Ovary (tissue), 9 donors: ENCODE data around the gene TMEM37. TPM values are rescaled to one million over a fixed set of nuclear protein-coding genes. Genes with fewer than 3 reads are reported as not detected.

Experiments used
- DNase-seq, 5 donors: peaks; one replicate each; pipeline ENCODE4 v3.0.0-alpha.2; 2019 to 2020
- H3K27ac ChIP-seq, 2 donors: fragments of 200-600 bp; one replicate each; pipeline versions ENCODE4 v1.5.1 to v1.8.0; 2019 to 2022
- H3K27me3 ChIP-seq: fragments of 200-600 bp; one replicate; pipeline ENCODE4 v1.8.0; 2022
- H3K36me3 ChIP-seq: fragments of 200-600 bp; sonication (generic); one replicate; pipeline ENCODE4 v1.5.1; 2019
- H3K4me1 ChIP-seq: one replicate; pipeline ENCODE4 v1.8.1; 2013; ENCODE audit warnings: mild to moderate bottlenecking, moderate library complexity; ENCODE audit not compliant: insufficient read depth
- H3K4me3 ChIP-seq: fragments of 200-600 bp; sonication (generic); one replicate; pipeline ENCODE4 v1.5.1; 2017
- H3K9me3 ChIP-seq, 2 donors: fragments of 200-600 bp in 1 of 2; sonication (generic) in 1 of 2; one replicate each; pipeline versions ENCODE4 v1.5.1 to v1.8.1; 2013 to 2019; ENCODE audit warnings: mild to moderate bottlenecking in 1 of 2, moderate library complexity in 1 of 2
- EP300 ChIP-seq: sonication (generic); formaldehyde crosslinking; IDR thresholded peaks from one replicate; pipeline ENCODE4 v1.6.1; 2017; ENCODE audit warnings: antibody characterized with exemption
- POLR2A ChIP-seq: fragments of 450-650 bp; IDR thresholded peaks from one replicate; pipeline ENCODE4 v1.6.1; 2017; ENCODE audit warnings: antibody characterized with exemption, mild to moderate bottlenecking, moderate library complexity
- WGBS, 3 donors: extraction: QIAGEN DNeasy Blood & Tissue Kit in 1 of 3; methylation state at CpG; one replicate each; pipeline versions ENCODE4 v1.1.5 to v1.1.7; 2013 to 2017; 5-methylcytosine and 5-hydroxymethylcytosine counted together
- intact Hi-C, 4 donors: fragments of 100-400 bp; cut with DNase I; formaldehyde crosslinking; loops; one replicate each; pipeline versions ENCODE4 v1.11.0 to v1.15.1; 2022 to 2023
- polyA plus RNA-seq, 2 donors: library from polyadenylated mRNA; stranded (reverse); fragments of 200-250 nt in 1 of 2; fragments of 350-450 nt in 1 of 2; fragmentation: Illumina TruSeq in 1 of 2; extraction: RNeasy Lipid Tissue Mini Kit (QIAGEN cat#74804) in 1 of 2; gene quantifications; one replicate each; pipeline ENCODE4 v1.2.3, GENCODE V29; 2013 to 2014
- total RNA-seq, 7 donors: library from RNA; depleted of rRNA in 2 of 7; stranded (reverse); fragments of >200 nt in 2 of 7; fragmentation: NEBNext Ultra II Directional in 3 of 7; extraction: Animal tissue kit (Norgen Biotek cat#: 25700) in 3 of 7; gene quantifications; one replicate each; pipeline versions ENCODE4 v1.1.0 to v1.2.4, GENCODE V29; 2016 to 2023
- TF ChIP-seq, protein P1 (sequence below), 3 donors: fragments of 450-650 bp in 2 of 3; fragments of 200-600 bp in 1 of 3; IDR thresholded peaks; one replicate each; pipeline versions ENCODE4 v1.5.1 to v1.8.0; 2016 to 2022; ENCODE audit warnings: antibody characterized with exemption in 3 of 3, mild to moderate bottlenecking in 1 of 3
- donor health status: DM: no; HTN: no; CAD: no; lungs with moderate emphysema.
- donor health status: DM: no; HTN: no; CAD: no.
- donor health status: Bipolar disorder and iron deficiency.
- donor health status: DM: yes; HTN: yes; CAD: no.
- donor health status: DM: no; HTN: no; CAD: no.
- donor health status: DM: yes; HTN: yes; CAD: no.

Gene TMEM37
- total and polyA plus RNA-seq, 9 donors, result 9.5 to 32.5 (median 18.1) TPM

DNA sequence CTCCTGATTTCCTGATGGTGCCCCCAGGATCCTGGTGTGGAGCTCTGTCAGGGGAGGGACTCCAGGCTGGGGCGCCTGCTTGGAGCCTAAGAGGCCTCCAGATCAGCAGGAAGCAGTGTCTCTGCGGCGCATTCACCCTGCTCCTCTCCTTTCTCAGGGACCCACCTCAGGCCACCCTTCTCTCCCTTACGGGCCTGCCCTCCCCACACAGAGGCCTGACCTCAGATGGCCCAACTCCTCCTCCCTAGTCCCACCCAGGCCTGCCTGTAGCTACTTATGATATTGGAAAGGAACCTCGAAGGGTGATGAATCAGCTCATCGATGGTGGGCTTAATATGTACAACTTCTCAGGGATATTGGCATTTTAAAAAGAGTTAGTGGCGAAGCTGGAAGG, 10.6 kb downstream of the TMEM37 start:
- H3K27me3 ChIP-seq, result no peaks in the 10 kb centered on the region
- H3K36me3 ChIP-seq, result no peaks in the 10 kb centered on the region
- DNase-seq, result no peak
- no peaks in the 10 kb centered on the region for H3K9me3 ChIP-seq
- intact Hi-C loops, result no loop called here
- 81 to 86% (median 84%) methylated on average over 7 of the region's 7 CpGs for WGBS, 3 donors
- H3K4me1 ChIP-seq, result peaks cover 1% of the 10 kb centered on the region
- TF ChIP-seq, protein P1, sequence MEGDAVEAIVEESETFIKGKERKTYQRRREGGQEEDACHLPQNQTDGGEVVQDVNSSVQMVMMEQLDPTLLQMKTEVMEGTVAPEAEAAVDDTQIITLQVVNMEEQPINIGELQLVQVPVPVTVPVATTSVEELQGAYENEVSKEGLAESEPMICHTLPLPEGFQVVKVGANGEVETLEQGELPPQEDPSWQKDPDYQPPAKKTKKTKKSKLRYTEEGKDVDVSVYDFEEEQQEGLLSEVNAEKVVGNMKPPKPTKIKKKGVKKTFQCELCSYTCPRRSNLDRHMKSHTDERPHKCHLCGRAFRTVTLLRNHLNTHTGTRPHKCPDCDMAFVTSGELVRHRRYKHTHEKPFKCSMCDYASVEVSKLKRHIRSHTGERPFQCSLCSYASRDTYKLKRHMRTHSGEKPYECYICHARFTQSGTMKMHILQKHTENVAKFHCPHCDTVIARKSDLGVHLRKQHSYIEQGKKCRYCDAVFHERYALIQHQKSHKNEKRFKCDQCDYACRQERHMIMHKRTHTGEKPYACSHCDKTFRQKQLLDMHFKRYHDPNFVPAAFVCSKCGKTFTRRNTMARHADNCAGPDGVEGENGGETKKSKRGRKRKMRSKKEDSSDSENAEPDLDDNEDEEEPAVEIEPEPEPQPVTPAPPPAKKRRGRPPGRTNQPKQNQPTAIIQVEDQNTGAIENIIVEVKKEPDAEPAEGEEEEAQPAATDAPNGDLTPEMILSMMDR (IDR thresholded peaks at IDR 0.05), result no peak
- no peak for TF ChIP-seq EP300
- TF ChIP-seq POLR2A, result no peak
- H3K27ac ChIP-seq, result no peak overlapping the region
- H3K4me3 ChIP-seq, result no peak overlapping the region

DNA sequence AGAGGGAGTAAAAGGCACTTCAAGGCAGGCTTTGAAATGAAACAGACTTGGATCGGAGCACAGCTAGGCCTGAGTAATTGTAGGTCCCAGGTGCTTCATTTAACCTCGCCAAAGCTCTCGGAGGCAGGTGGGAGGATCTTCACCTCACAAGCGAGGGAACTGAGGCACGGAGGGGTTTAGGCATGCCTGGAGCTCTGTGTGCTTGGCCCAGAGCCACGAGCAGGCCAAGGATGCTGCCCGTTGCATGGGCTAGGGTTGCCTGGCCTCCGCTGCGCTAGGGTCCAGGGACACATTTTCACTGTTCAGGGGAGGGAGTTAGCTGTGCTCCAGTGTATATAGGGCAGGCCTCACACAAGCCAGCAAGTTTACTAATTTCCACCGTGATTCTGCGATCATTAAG, 11.2 kb downstream of the TMEM37 start:
- H3K27me3 ChIP-seq, result no peaks in the 10 kb centered on the region
- no peak for DNase-seq
- H3K36me3 ChIP-seq, result no peaks in the 10 kb centered on the region
- WGBS, 3 donors, result 86 to 89% (median 87%) methylated on average over 11 of the region's 11 CpGs
- H3K9me3 ChIP-seq, result no peaks in the 10 kb centered on the region
- H3K4me3 ChIP-seq, result no peak overlapping the region
- intact Hi-C loops, result no loop called here
- H3K4me1 ChIP-seq, result peaks cover 1% of the 10 kb centered on the region
- H3K27ac ChIP-seq, result no peak overlapping the region
- TF ChIP-seq EP300, result no peak
- TF ChIP-seq, protein P1 (IDR thresholded peaks at IDR 0.05), result no peak
- TF ChIP-seq POLR2A, result no peak

DNA sequence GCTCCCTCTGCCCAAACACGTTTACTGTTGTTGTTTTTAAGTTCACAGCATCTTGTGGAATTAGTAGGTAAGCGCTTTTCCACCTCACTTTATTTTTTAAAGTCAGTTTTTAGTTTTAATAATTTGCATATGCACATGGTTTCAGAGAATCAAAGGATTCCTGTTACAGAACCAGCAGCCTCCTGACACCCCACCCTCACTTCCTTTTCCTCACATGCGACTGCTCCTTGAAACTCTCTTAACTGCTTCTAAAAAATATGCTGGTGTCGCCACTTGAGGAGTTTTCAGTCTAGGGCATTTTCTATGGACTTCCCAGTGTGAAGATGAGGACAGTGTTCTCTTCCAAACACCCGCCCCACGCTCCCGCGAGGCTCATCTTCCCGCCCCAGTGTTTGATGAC, 14.4 kb downstream of the TMEM37 start:
- 78 to 87% (median 82%) methylated on average over 9 of the region's 9 CpGs for WGBS, 3 donors
- no peak for DNase-seq
- Histone ChIP-seq H3K4me3 (no peak overlapping the region), H3K4me1 (no peaks in the 10 kb centered on the region), H3K9me3 (no peaks in the 10 kb centered on the region), H3K27me3 (no peaks in the 10 kb centered on the region), H3K27ac (no peak overlapping the region), H3K36me3 (no peaks in the 10 kb centered on the region)
- TF ChIP-seq POLR2A (no peak), EP300 (no peak)
- TF ChIP-seq, protein P1 (IDR thresholded peaks at IDR 0.05), result no peak
- intact Hi-C loops, result no loop called here

DNA sequence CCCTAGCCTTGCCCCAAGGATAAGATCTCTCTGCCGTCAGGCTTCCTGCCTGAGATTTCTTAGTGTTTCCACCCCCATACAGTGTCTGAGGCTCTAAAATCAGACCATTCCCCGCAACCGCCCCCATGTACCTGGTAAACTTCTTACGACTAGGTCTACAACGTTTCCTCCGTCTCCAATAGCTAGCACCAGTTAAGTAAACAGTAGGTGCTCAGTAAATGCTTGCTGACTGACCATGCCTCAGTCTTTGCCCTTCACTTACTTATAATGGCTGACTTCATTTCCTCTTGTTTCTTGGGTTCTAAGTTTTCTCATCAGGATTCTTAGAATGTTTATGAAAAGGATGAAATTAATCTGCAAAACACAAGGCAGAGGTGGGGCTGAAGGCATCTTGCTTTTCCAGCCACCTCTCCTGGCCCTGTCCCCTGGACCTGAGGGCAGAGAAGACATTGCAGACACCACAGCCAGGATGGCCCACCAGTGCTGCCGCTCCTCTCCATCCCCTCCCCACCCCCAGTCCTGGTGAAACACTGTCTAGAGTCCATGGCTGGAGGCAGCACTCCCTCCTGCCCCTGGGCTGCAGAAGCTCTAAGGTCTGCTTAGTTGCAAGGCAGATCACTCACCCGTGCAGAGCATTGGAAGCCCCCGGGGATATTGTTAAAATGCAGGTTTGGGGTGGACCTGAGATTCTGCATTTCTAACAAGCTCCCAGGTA, 16.9 kb downstream of the TMEM37 start:
- no peaks in the 10 kb centered on the region for H3K27me3 ChIP-seq
- no peak overlapping the region for H3K4me3 ChIP-seq
- DNase-seq, result no peak
- intact Hi-C loops, result no loop called here
- WGBS, 3 donors, result 78 to 83% (median 78%) methylated on average over 9 of the region's 9 CpGs
- no peaks in the 10 kb centered on the region for H3K4me1 ChIP-seq
- H3K9me3 ChIP-seq, result no peaks in the 10 kb centered on the region
- H3K36me3 ChIP-seq, result no peaks in the 10 kb centered on the region
- no peak overlapping the region for H3K27ac ChIP-seq
- no peak for TF ChIP-seq POLR2A
- TF ChIP-seq, protein P1 (IDR thresholded peaks at IDR 0.05), result no peak
- no peak for TF ChIP-seq EP300
